T-helper 9 cell (primary cell): ENCODE results near the gene NPHP3.

Source experiments
- DNase-seq: peaks from one replicate; pipeline ENCODE4 v3.0.0-alpha.2; 2020

NPHP3 gene

GRCh38 chr3:132682201-132682600, 40.0 kb downstream of the NPHP3 start:
- DNase-seq, result no peak

DNA sequence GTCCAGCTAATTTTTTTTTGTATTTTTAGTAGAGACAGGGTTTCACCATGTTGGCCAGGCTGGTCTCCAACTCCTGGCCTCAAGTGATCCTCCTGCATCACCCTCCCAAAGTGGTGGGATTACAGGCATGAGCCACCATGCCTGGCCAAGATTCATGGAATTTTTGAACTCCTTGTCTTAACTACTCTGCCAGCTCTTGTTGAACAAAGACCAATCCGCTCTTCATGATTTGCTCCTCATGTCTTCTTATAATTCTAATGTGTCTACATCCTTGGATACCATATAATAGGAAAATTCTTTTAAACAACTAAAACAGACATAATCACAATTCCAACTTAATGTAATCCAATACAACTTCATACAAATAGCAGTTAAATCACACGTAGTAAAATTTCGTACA, 40.8 kb downstream of the NPHP3 start:
- DNase-seq, result no peak

DNA sequence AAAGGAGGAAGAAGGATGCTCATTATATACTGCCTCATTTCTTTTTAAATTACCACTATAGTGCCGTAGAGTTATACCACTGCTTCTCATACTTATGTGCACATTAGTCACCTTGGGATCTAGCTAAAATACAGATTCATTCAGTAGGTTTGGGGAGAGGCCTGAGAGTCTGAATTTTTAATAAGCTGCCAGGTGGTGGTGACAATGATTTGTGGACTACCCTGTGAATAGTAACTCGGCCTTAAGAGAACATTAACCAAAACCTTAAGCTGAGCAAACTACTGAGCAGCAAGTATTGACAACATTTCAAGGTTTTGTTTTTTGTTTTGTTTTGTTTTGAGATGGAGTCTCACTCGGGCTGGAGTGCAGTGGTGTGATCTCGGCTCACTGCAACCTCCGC, 42.3 kb downstream of the NPHP3 start:
- DNase-seq, result no peak

DNA sequence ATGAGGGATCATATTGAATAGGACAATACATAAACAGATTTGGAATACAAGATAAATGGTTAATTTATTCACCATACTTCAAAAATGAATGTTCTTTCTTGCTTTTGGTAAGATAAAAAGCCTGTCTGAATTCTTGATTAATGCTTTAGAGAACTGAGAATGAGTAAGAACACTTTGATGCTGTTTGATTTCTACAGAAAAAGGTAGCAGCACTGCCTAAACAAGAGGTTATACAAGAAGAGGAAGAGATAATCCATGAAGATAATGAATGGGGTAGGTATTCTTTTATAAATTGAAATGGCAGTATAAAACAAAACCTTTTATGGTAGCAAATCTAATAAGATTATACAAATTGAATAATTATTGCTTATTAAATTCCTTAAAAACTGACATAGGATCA, 46.8 kb downstream of the NPHP3 start:
- no peak for DNase-seq

DNA sequence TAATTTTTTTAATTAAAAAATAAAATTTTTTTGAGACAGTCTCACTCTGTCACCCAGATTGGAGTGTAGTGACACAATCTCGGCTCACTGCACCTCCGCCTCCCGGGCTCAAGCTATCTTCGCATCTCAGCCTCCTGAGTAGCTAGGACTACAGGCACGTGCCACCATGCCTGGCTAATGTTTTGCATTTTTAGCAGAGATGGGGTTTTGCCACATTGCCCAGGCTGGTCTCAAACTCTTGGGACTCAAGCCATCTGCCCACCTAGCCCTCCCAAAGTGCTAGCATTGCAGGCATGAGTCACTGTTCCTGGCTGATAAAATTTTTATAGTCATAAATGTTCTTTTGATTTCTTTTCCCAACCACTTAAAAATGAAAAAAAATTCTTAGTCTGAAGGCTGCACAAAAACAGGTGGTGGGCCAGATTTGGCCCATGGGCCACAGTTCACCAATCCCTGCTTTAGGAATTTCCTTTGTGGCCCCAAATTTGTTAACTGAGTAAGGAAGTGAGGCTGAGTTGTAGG, 52.9 kb downstream of the NPHP3 start:
- DNase-seq, result no peak

GRCh38 chr3:132665230-132665745, 56.9 kb downstream of the NPHP3 start:
- DNase-seq, result no peak

GRCh38 chr3:132662212-132662611, 60.0 kb downstream of the NPHP3 start:
- no peak for DNase-seq

GRCh38 chr3:132661101-132661500, 61.1 kb downstream of the NPHP3 start:
- DNase-seq, result no peak

DNA sequence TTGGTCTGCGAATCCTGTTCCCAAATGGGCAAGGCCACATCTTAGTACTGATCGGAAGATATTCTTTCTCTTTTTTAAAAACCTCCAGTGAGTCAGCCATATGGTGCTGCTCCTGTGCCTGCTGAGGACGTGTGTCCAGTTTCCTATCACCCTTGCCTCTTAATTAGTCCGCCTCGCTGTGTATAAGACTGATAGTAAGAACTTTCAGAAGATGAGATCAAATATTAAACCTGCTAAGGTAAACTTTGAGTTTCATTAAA, 61.5 kb downstream of the NPHP3 start:
- no peak for DNase-seq

GRCh38 chr3:132660052-132660810, 62.0 kb downstream of the NPHP3 start, which contains the start of gene UBA5:
TSS of gene UBA5 (plus strand) at chr3:132660329. CDS start at chr3:132660538, 209 bp downstream.
- DNase-seq, result peak; percentile 57

- DNase-seq, result peak; percentile 11
Measured at GRCh38 chr3:132659365-132660051, 62.7 kb downstream of the NPHP3 start, which contains the start of gene ACAD11. TSS of gene ACAD11 (minus strand) at chr3:132659809. CDS start at chr3:132659751, 58 bp downstream.

DNA sequence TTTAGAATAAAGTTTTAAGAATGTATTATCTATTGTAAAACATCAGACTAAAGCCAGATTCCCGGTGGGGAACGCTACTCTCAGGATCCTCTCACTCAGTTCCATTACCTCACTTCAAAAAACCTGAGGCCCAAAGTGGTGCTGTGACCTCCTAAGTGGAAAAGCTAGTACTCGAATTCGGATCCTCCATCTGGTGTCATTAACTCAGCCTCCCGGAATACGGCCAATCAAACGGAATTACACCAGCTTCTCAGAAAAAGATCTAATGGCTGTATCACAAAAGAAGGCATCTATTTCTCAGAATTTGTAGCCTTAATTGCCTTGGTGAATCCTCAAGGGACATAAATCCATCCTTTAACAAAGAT, 63.2 kb downstream of the NPHP3 start:
- DNase-seq, result no peak

DNA sequence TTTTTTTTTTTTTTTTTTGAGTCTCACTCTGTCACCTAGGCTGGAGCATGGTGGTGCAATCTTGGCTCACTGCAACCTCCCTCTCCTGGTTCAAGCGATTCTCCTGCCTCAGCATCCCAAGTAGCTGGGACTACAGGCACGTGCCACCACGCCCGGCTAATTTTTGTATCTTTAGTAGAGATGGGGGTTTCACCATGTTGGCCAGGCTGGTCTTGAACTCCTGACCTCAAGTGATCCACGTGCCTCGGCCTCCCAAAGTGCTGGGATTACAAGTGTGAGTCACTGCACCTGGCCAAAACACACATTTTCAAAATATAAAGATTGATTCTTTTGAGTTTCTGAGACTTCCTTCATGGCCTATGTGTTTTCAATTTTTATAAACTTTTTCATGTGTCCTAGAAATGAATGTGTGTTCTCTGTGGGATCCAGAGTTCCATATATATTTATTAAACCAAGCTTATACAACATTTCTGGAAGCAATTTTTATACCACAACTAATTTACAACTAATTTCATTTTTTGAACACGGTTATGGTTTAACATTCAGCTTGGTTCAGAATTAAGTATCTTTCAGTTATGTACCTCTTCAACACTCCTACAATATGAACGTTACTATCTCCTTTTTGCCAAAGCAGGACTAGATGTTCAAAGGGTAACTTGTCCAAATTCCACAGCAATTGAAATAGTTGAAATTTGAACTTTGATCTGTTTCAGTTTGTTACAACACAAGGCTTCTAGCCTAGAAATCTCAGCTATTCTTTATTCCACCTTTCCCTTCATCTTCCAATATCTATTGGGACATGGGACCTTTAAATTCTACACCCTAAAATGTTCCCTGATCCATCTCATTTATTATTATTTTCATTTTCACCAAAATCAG, 64.1 kb downstream of the NPHP3 start:
- DNase-seq, result no peak

DNA sequence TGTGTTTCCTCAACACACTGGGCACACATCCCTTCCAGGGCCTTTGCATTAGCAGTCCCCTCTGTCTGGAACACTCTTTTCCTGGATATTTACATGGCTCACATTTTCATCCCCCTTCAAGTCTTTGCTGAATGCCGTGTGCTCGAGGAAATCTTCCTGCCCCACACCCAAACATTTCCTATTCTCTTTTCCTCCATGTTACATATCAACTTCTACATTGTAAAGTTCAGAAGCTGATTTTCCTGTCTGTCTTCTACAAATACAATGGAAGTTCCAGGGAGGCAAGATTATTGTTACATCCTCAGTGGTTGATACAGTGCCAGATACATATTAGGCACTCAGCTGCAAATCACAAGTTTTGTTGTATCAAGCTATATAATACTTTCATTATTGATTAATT, 66.7 kb downstream of the NPHP3 start:
- no peak for DNase-seq

GRCh38 chr3:132654721-132655120, 67.5 kb downstream of the NPHP3 start:
- DNase-seq, result no peak

GRCh38 chr3:132654190-132654589, 68.0 kb downstream of the NPHP3 start:
- no peak for DNase-seq

DNA sequence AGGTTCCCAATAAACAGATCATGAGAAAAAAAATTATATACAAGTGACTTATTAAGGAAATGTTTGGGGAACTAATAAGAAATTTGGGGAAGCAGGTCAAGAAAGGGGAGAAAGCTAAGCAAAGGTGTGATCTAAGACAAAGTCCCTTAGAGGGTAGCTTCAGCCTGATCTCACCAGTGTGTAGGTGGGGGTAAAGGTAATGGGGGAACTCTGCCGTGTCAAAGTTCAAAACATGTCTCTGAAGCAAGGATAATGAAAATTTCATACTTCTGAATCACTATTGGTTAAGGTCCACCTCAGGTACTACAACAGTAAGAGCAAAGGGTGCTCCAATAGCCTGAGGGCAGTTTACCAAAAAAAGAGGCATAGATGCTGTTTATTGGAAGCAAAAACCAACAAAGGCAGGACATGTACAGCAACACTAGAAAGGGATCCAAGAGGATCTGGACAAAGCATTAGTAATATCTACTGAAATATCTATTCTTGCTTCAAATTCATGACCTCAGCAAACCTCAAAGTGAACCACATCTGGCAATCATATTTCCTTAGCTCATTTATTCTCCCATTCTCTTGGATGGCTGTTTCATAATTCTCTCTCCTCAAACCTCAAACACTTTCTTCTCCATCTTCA, 69.5 kb downstream of the NPHP3 start:
- no peak for DNase-seq

GRCh38 chr3:132650153-132650552, 72.1 kb downstream of the NPHP3 start:
- no peak for DNase-seq

GRCh38 chr3:132645058-132645457, 77.2 kb downstream of the NPHP3 start:
- no peak for DNase-seq

- no peak for DNase-seq
Measured at GRCh38 chr3:132643366-132643765, 78.8 kb downstream of the NPHP3 start.

GRCh38 chr3:132642539-132642847, 79.7 kb downstream of the NPHP3 start:
- no peak for DNase-seq

GRCh38 chr3:132641837-132642538, 80.2 kb downstream of the NPHP3 start:
- no peak for DNase-seq
